T-helper 2 cell treated with Interferon-gamma antibody and Interleukin-4, amounts not matched to agents 5 μg/mL and 100 μg/mL, for 36 hours (primary cell): ENCODE measurements around the gene MFAP3.

Source experiments
- DNase-seq: peaks from one replicate; pipeline ENCODE4 v3.0.0; 2021; ENCODE audit warnings: low spot score
- H3K27ac Mint-ChIP-seq: one replicate; pipeline ENCODE4 v1.8.0; 2021; ENCODE audit warnings: mild to moderate bottlenecking, mixed read lengths
- H3K27me3 Mint-ChIP-seq: one replicate; pipeline ENCODE4 v1.8.0; 2021; ENCODE audit warnings: low read depth, mixed read lengths
- H3K36me3 Mint-ChIP-seq: one replicate; pipeline ENCODE4 v1.8.0; 2021; ENCODE audit warnings: low read depth, mixed read lengths
- H3K4me1 Mint-ChIP-seq: one replicate; pipeline ENCODE4 v1.8.0; 2021; ENCODE audit warnings: low read depth, mixed read lengths
- H3K4me3 Mint-ChIP-seq: one replicate; pipeline ENCODE4 v1.8.0; 2022; ENCODE audit warnings: mild to moderate bottlenecking, moderate library complexity, mixed read lengths
- H3K9me3 Mint-ChIP-seq: one replicate; pipeline ENCODE4 v1.8.0; 2021; ENCODE audit warnings: mixed read lengths

MFAP3 gene

GRCh38 chr5:154088801-154089200, 50.0 kb downstream of the MFAP3 start:
- peaks cover 13% of the 10 kb centered on the region for H3K4me1 Mint-ChIP-seq
- no peak overlapping the region for H3K27ac Mint-ChIP-seq
- H3K4me3 Mint-ChIP-seq = no peak overlapping the region
- DNase-seq = no peak
- H3K27me3 Mint-ChIP-seq = peaks cover 23% of the 10 kb centered on the region
- H3K9me3 Mint-ChIP-seq = no peaks in the 10 kb centered on the region
- no peaks in the 10 kb centered on the region for H3K36me3 Mint-ChIP-seq

DNA sequence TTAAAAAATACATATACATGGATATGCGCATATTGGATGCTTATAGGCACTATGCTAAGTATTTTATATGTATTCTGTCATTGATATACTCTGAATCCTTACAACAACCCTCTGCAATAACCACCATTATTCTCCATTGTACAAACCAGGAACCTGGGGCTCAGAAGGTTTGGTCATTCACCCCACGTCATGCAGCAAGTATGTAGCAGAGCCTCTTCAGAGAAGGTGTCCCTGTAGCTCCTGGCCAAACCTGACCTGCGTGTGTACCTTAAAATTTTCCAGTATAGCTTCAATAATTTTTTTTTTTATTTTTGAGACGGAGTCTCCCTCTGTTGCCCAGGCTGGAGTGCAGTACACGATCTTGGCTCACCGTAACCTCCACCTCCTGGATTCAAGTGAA, 51.9 kb downstream of the MFAP3 start:
- Mint-ChIP-seq H3K27ac (no peak overlapping the region), H3K9me3 (no peaks in the 10 kb centered on the region), H3K36me3 (no peaks in the 10 kb centered on the region), H3K27me3 (peaks cover 35% of the 10 kb centered on the region), H3K4me1 (peaks cover 11% of the 10 kb centered on the region), H3K4me3 (no peak overlapping the region)
- no peak for DNase-seq

- H3K27me3 Mint-ChIP-seq = peaks cover 25% of the 10 kb centered on the region
- DNase-seq = no peak
Measured at GRCh38 chr5:154092356-154093141, 53.8 kb downstream of the MFAP3 start.

DNA sequence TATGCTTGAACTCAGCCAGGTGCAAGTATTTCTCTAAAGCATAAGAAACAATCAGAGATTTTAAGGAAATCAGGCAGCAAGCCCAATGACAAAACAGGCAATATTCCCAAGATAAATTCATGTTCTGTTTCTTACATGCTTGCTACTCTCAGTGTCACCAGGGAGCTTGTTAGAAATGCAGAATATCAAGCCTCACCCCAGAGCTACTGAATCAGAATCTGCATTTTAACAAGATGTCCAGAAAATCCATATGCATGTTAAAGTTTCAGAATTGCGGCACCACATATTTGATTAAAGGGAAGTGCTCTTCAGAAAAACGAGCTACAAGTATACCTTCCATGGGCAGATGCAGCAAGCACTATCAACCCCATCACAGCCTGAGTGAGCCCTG, 54.4 kb downstream of the MFAP3 start:
- H3K4me1 Mint-ChIP-seq = peaks cover 2% of the 10 kb centered on the region
- H3K36me3 Mint-ChIP-seq = no peaks in the 10 kb centered on the region
- DNase-seq = no peak
- no peak overlapping the region for H3K27ac Mint-ChIP-seq
- no peak overlapping the region for H3K4me3 Mint-ChIP-seq
- H3K9me3 Mint-ChIP-seq = no peaks in the 10 kb centered on the region
- H3K27me3 Mint-ChIP-seq = peaks cover 25% of the 10 kb centered on the region

More at GRCh38 chr5:154092356-154093141, 53.8 kb downstream of the MFAP3 start:
- Mint-ChIP-seq H3K36me3 (no peaks in the 10 kb centered on the region), H3K4me1 (peaks cover 2% of the 10 kb centered on the region), H3K9me3 (no peaks in the 10 kb centered on the region), H3K27ac (no peak overlapping the region), H3K4me3 (no peak overlapping the region)

GRCh38 chr5:154095904-154096303, 57.1 kb downstream of the MFAP3 start:
- H3K27ac Mint-ChIP-seq = no peak overlapping the region

DNA sequence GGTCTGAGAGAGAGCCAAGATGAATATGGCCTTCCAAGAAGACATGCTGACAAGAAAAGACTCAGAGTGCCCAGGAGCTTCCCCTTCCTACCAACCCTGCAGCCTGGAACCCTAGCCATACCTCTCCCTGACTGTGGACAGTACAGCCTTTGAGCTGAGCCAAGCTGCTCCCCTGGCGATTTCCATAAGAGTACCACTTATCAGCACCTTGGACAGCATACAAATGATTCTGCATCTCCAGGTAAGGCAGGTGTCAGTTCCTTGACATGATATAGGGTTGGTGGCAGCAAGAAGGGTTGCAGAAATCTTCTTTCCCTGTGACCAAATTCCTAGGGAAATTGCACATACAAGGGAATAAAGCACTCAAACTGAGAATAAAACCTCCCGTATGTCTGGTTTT, 58.3 kb downstream of the MFAP3 start:
- Mint-ChIP-seq H3K27ac (no peak overlapping the region), H3K27me3 (peaks cover 21% of the 10 kb centered on the region), H3K9me3 (no peaks in the 10 kb centered on the region), H3K36me3 (no peaks in the 10 kb centered on the region), H3K4me3 (no peak overlapping the region), H3K4me1 (no peaks in the 10 kb centered on the region)
- DNase-seq = no peak

More at GRCh38 chr5:154095904-154096303, 57.1 kb downstream of the MFAP3 start:
- Mint-ChIP-seq H3K36me3 (no peaks in the 10 kb centered on the region), H3K9me3 (no peaks in the 10 kb centered on the region), H3K4me3 (no peak overlapping the region), H3K4me1 (peaks cover 2% of the 10 kb centered on the region), H3K27me3 (peaks cover 25% of the 10 kb centered on the region)
- DNase-seq = no peak

GRCh38 chr5:154098465-154098864, 59.7 kb downstream of the MFAP3 start:
- Mint-ChIP-seq H3K36me3 (no peaks in the 10 kb centered on the region), H3K4me1 (no peaks in the 10 kb centered on the region), H3K27me3 (peaks cover 13% of the 10 kb centered on the region), H3K4me3 (no peak overlapping the region), H3K27ac (no peak overlapping the region), H3K9me3 (no peaks in the 10 kb centered on the region)
- DNase-seq = no peak

- Mint-ChIP-seq H3K4me3 (no peak overlapping the region), H3K36me3 (no peaks in the 10 kb centered on the region), H3K9me3 (no peaks in the 10 kb centered on the region), H3K4me1 (no peaks in the 10 kb centered on the region), H3K27ac (no peak overlapping the region), H3K27me3 (no peaks in the 10 kb centered on the region)
- no peak for DNase-seq
Measured at GRCh38 chr5:154101184-154101583, 62.4 kb downstream of the MFAP3 start.

DNA sequence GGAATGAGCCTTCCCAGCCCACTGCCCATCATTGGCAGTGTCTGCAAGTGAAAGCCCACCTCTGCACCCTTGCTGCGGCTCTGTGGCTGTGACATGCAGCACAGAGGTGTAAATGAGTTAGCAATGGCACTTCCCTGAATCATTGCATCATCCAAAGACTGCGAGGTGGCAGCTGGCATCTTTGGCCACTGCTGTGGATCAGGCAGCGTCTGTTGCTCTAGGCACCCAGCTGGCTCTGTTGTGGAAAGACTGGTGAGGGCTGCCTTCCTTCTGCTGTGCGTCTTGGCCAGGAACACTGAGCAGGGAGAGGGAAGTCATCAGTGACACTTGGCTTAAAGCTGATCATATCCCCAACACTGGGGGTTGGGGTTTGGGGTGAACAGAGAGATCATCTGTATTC, 64.5 kb downstream of the MFAP3 start:
- Mint-ChIP-seq H3K27me3 (peaks cover 6% of the 10 kb centered on the region), H3K4me1 (no peaks in the 10 kb centered on the region), H3K27ac (no peak overlapping the region), H3K4me3 (no peak overlapping the region), H3K36me3 (no peaks in the 10 kb centered on the region), H3K9me3 (no peaks in the 10 kb centered on the region)
- no peak for DNase-seq
